IPS-20b (cell line): ENCODE data around the gene ZNF628.

Experiments
- H3K27ac ChIP-seq: one replicate; pipeline ENCODE4 v1.5.1; 2013; ENCODE audit warnings: low read length
- H3K27me3 ChIP-seq: 2 replicates; pipeline ENCODE4 v1.6.1; 2013; ENCODE audit warnings: mild to moderate bottlenecking, low read length, inconsistent platforms; ENCODE audit not compliant: insufficient read depth
- H3K36me3 ChIP-seq: 2 replicates; pipeline ENCODE4 v1.6.1; 2013; ENCODE audit warnings: low read depth, mild to moderate bottlenecking, inconsistent platforms, low read length, moderate library complexity; ENCODE audit not compliant: insufficient read depth
- H3K4me1 ChIP-seq: 2 replicates; pipeline ENCODE4 v1.6.1; 2013; ENCODE audit warnings: mild to moderate bottlenecking, control low read depth, inconsistent platforms, low read length, moderate library complexity; ENCODE audit not compliant: insufficient read depth
- H3K4me3 ChIP-seq: 2 replicates; pipeline ENCODE4 v1.5.1; 2013; ENCODE audit warnings: mild to moderate bottlenecking, low read length, inconsistent platforms
- H3K9ac ChIP-seq: 2 replicates; pipeline ENCODE4 v1.6.1; 2013; ENCODE audit warnings: low read depth, mild to moderate bottlenecking, inconsistent platforms, low read length, moderate library complexity
- H3K9me3 ChIP-seq: 2 replicates; pipeline ENCODE4 v1.6.1; 2013; ENCODE audit warnings: mild to moderate bottlenecking, low read depth, low read length, inconsistent platforms; ENCODE audit not compliant: insufficient read depth

The ZNF628 gene

DNA sequence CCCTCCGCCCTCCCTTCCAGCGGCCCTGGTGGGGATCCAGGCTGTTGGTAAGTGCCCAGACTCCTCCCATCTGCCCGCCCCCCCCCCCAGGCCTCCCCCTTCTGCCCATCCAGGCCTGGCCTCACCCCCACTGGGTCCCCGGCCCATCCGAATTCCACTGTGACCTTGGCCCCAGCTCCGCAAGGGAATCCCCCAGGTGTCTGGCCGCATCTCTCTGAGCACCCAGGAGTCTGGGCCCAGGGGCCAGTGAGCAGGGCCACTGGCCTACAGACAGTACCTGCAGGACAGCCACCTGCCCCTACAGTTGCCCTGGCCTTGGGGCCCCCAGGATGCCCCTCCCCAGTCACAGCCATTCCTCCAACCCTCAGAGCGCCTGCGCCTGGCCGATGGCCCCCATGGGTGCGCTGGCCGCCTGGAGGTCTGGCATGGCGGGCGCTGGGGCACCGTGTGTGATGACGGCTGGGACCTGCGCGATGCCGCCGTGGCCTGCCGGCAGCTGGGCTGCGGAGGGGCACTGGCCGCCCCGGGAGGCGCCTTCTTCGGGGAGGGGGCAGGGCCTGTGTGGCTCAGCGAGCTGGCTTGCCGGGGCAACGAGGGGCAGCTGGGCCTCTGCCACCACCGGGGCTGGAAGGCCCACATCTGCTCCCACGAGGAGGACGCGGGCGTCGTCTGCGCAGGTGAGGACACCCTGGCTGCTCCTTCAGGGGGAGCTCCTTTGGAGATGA is 12.7 kb downstream of the ZNF628 start:
- H3K27me3 ChIP-seq = no peaks in the 10 kb centered on the region
- no peak overlapping the region; the same call in 1 of the 2 replicates for H3K4me3 ChIP-seq
- H3K36me3 ChIP-seq = no peaks in the 10 kb centered on the region
- no peaks in the 10 kb centered on the region for H3K9me3 ChIP-seq
- no peak overlapping the region for H3K27ac ChIP-seq
- peaks cover 20% of the 10 kb centered on the region for H3K4me1 ChIP-seq
- no peak overlapping the region; the same call in 1 of the 2 replicates for H3K9ac ChIP-seq

DNA sequence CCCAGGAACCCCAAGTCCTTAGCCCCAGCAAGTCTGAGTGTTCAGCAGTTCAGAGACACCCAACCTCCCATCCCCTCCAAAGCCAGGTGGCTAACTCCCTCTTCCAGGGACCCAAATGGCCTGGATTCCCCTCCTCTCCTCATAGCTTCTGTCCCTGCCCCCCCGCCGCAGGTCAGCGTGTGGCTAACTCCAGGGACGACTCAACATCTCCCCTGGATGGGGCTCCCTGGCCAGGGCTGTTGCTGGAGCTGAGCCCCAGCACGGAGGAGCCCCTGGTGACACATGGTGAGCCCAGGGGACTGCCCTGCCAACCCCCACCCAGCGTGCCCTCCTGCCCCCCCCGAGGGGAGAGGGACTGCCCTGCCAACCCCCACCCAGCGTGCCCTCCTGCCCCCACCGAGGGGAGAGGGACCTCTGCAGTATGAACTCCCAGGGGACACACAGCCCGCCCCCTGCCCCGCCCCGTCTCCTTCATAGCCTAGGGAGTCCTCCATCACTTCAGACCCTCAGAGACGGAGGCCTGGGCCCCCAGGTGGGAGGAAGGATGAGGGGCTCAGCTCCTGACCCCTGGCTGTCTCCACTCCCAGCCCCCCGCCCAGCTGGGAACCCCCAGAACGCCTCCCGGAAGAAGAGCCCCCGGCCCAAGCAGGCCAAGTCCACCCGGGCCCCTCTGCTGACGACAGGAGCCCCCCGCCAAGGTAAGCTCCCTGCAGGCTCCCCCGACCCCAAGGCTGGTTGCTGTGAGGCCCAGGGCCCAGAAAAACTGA is 13.5 kb downstream of the ZNF628 start:
- H3K27me3 ChIP-seq = no peaks in the 10 kb centered on the region
- H3K9me3 ChIP-seq = no peaks in the 10 kb centered on the region
- H3K36me3 ChIP-seq = no peaks in the 10 kb centered on the region
- H3K27ac ChIP-seq = no peak overlapping the region
- H3K4me3 ChIP-seq = no peak overlapping the region
- H3K9ac ChIP-seq = no peak overlapping the region
- peaks cover 20% of the 10 kb centered on the region for H3K4me1 ChIP-seq

DNA sequence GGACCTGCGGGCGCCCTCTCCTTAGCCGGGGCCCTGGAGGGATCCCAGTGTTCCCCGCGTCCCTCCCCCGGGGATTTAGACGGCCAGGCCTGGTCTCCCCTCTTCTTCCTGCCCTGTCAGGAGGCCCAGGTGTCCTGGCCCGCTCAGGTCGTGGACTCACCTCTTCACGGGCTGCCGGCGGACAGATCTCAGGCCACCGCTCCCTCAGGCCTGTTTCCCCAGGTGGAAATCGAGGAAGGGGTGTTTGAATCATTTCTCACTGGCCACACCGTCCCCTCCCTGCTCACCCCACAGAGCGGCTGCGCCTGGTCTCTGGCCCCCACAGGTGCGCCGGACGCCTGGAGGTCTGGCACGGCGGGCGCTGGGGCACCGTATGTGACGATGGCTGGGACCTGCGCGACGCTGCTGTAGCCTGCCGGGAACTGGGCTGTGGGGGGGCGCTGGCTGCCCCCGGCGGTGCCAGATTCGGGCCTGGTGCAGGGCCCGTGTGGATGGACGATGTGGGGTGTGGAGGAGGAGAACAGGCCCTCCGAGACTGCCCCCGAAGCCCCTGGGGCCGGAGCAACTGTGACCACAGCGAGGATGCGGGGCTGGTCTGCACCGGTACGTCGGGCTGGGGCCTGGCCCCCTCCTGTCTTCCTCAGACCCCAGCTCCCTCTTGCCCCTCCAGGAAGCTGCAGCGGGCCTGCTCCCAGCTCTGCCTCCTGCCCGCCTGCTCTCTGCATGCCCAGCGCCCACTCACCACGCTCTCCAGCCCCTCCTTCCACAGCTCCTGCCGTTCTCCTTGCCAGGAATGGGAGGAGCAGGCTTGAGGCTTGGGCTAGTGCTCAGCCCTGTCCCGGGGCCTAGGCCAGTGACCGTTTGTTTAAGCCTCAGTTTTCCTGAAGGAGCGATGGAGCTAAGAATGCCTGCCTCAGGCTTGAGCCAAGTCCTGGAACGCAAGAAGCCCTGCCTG is 14.3 kb downstream of the ZNF628 start:
- Histone ChIP-seq H3K9ac (no peak overlapping the region), H3K27me3 (no peaks in the 10 kb centered on the region), H3K4me3 (no peak overlapping the region), H3K36me3 (no peaks in the 10 kb centered on the region), H3K27ac (no peak overlapping the region), H3K4me1 (peaks cover 20% of the 10 kb centered on the region), H3K9me3 (no peaks in the 10 kb centered on the region)

DNA sequence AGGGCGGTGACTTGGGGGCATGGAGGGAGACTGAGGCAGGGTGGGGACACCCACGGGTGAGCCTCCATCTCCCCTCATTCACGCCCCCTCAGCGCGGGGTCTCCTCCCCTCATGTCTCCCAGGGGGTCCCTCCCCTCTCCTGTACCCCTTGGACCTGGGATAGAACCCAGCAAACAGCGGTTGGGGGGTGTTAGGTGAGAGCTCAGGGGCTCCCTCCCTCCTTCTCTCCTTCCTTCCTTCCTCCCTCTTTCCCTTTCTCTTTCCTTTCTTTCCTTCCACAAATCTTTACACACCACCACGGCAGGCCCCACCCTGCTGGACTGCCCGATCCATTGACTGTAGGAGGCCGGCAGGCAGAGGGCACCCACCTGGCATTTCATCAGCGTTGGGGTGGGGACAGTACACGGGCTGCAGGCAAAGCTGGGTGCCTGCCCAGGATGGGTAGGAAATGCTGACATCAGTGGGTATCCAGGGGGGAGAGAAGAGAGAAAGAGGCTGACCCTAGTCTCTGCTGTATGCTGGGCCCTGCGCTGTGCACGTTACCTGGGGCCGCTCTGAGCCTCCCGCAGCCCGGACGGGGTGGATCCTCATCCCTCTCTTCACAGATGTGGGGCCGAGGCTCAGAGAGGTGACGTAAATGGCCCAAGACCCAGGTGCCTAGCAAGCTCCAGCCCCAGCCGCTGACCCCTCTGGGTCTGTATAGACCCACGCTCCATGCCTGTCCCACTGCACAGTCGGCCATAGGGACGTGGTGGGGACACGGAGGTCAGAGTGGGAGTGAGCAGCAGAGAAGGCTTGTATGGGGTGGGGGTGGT is 15.3 kb downstream of the ZNF628 start:
- H3K4me3 ChIP-seq = no peak overlapping the region
- no peak overlapping the region for H3K27ac ChIP-seq
- H3K36me3 ChIP-seq = no peaks in the 10 kb centered on the region
- peaks cover 22% of the 10 kb centered on the region for H3K4me1 ChIP-seq
- H3K27me3 ChIP-seq = no peaks in the 10 kb centered on the region
- H3K9me3 ChIP-seq = no peaks in the 10 kb centered on the region
- H3K9ac ChIP-seq = no peak overlapping the region

- Histone ChIP-seq H3K27ac (no peak overlapping the region), H3K36me3 (no peaks in the 10 kb centered on the region), H3K9me3 (no peaks in the 10 kb centered on the region)
These were observed 16.0 kb downstream of the ZNF628 start for GRCh38 chr19:55492362-55492944.

GRCh38 chr19:55493052-55493644 is 16.7 kb downstream of the ZNF628 start:
- no peaks in the 10 kb centered on the region for H3K9me3 ChIP-seq
- no peak overlapping the region for H3K27ac ChIP-seq
- no peaks in the 10 kb centered on the region for H3K36me3 ChIP-seq
- 0 out of 2 replicates have a peak, but pooled peaks cover 2% of the 10 kb centered on the region for H3K27me3 ChIP-seq
- H3K9ac ChIP-seq = no peak overlapping the region
- no peak overlapping the region for H3K4me3 ChIP-seq
- peaks cover 14% of the 10 kb centered on the region for H3K4me1 ChIP-seq

More at GRCh38 chr19:55492362-55492944, 16.0 kb downstream of the ZNF628 start:
- H3K4me1 ChIP-seq = peaks cover 18% of the 10 kb centered on the region
- no peak overlapping the region for H3K9ac ChIP-seq
- H3K27me3 ChIP-seq = no peaks in the 10 kb centered on the region
- no peak overlapping the region for H3K4me3 ChIP-seq

GRCh38 chr19:55493645-55494171 is 17.3 kb downstream of the ZNF628 start:
- Histone ChIP-seq H3K4me3 (no peak overlapping the region), H3K9me3 (no peaks in the 10 kb centered on the region), H3K9ac (no peak overlapping the region), H3K4me1 (peaks cover 10% of the 10 kb centered on the region), H3K27ac (no peak overlapping the region), H3K27me3 (0 out of 2 replicates have a peak, but pooled peaks cover 6% of the 10 kb centered on the region), H3K36me3 (no peaks in the 10 kb centered on the region)

DNA sequence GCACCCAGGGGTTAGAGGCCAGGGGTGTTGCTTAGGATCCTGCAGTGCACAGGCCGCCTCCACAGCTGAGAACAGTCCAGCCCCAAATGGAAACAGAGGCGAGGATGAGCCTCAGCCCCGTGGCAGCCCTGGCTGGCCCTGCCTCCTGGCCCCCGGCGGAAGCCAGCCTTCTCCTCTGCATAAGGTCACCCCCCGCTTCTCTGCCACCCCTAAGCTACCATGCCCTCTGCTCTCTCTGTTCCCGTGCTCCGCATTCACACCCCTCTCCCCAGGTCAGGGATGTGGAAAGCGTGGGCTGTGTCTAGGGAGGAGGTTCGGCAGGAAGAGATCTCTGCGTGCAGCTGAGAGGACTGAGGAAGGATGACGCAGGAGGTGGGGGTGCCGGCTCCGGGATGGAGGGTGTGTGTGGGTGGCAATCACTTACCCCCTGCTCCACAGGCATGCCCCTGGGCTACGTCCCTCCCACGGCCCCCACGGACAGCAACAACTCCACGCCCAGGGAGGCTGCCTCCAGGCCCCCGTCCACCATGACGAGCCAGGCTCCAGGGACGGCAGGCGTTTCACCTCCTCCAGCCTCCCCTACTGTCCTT is 17.9 kb downstream of the ZNF628 start:
- peaks cover 10% of the 10 kb centered on the region; the same call in 1 of the 2 replicates for H3K27me3 ChIP-seq
- no peaks in the 10 kb centered on the region for H3K36me3 ChIP-seq
- no peak overlapping the region for H3K9ac ChIP-seq
- H3K4me1 ChIP-seq = peaks cover 10% of the 10 kb centered on the region
- no peak overlapping the region for H3K27ac ChIP-seq
- H3K9me3 ChIP-seq = no peaks in the 10 kb centered on the region
- H3K4me3 ChIP-seq = no peak overlapping the region

- no peak overlapping the region for H3K27ac ChIP-seq
- H3K4me3 ChIP-seq = no peak overlapping the region
- peaks cover 10% of the 10 kb centered on the region; the same call in 1 of the 2 replicates for H3K27me3 ChIP-seq
- H3K4me1 ChIP-seq = peaks cover 5% of the 10 kb centered on the region
- H3K36me3 ChIP-seq = no peaks in the 10 kb centered on the region
- H3K9ac ChIP-seq = no peak overlapping the region
- H3K9me3 ChIP-seq = no peaks in the 10 kb centered on the region
These were observed 19.4 kb downstream of the ZNF628 start for GRCh38 chr19:55495646-55496349.
